LNCAP (cell line): ENCODE data around the gene FHL2.

Experiments used
- TF ChIP-seq, protein P1 (sequence below): fragments of 450-650 bp; IDR thresholded peaks from 2 replicates; pipeline ENCODE4 v1.5.1; 2017; ENCODE audit warnings: mild to moderate bottlenecking

FHL2 gene

GRCh38 chr2:105387225-105387624 lies 11.6 kb downstream of the FHL2 start:
- TF ChIP-seq, protein P1, sequence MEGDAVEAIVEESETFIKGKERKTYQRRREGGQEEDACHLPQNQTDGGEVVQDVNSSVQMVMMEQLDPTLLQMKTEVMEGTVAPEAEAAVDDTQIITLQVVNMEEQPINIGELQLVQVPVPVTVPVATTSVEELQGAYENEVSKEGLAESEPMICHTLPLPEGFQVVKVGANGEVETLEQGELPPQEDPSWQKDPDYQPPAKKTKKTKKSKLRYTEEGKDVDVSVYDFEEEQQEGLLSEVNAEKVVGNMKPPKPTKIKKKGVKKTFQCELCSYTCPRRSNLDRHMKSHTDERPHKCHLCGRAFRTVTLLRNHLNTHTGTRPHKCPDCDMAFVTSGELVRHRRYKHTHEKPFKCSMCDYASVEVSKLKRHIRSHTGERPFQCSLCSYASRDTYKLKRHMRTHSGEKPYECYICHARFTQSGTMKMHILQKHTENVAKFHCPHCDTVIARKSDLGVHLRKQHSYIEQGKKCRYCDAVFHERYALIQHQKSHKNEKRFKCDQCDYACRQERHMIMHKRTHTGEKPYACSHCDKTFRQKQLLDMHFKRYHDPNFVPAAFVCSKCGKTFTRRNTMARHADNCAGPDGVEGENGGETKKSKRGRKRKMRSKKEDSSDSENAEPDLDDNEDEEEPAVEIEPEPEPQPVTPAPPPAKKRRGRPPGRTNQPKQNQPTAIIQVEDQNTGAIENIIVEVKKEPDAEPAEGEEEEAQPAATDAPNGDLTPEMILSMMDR = no peak

DNA sequence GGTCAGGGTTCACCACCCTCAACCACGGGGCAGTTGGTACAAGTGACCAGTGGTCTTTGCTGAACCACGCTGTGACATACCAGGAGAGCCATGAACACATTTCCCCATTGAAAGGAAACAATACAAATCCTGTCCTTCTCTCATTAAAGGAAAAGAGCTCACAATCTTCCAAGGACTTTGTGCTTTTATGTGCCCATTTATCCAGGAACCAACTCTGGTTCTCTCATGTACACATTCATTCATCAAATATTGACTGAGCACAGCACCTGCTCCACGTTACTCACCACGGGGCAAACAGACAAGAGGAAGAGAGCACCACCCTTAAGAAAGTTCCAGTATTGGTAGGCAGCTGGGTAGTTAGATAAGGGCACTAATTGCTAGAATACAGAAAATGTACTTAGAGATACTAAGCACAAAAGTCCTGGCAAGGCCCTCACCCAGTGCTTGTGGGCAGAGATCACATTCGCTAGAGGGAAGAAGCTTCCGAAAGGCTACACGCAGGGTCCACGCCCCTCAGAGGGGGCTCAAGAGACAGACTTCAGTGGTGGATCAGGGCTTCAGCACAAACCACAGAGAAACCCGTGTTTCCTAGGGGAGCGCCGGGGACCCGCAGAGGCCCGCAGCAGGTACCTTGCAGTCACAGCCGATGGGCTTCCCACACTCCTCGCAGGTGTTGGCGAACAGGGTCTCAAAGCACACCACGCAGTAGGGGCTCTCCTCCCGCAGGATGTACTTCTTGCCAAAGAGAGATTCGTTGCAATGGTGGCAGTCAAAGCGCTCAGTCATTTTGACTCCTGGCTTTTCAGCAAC lies 12.9 kb downstream of the FHL2 start:
- TF ChIP-seq, protein P1 = no peak

DNA sequence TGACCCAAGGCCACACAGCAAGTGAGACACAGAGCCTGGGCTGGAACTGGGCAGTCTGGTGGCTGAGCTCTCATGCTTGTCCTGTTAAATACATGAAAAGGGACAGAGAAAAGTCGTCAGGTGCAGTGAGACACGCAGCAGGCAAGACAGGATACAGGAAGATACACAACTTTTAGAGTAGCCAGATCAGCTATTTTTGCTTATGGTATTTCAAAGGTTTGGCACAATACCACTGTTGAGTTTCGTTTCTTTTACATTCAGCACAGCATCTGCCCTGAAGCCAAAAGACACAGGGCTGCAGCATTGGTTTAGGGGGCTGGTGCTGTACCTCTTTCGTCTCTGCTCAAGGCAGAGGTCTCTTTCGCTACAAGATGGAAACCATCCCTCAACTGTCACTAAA lies 14.0 kb downstream of the FHL2 start:
- TF ChIP-seq, protein P1 = no peak

DNA sequence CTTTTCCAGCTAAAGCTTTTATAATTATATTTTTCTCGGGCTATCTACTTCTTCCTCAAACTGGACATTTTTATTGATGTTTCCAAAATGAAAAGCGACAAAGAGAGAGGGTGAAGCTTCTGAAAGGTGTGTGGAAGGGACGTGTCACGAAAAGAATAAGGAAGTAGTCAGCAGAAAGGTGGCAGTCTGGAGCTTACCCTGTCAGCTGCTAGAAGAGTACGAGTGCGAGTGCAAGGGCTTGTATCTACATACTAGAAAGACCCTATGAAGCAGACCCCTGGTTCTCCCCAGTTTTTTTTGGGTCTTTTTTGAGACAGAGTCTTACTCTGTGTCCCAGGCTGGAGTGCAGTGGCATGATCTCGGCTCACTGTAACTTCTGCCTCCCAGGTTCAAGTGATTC lies 14.6 kb downstream of the FHL2 start:
- TF ChIP-seq, protein P1 = no peak

DNA sequence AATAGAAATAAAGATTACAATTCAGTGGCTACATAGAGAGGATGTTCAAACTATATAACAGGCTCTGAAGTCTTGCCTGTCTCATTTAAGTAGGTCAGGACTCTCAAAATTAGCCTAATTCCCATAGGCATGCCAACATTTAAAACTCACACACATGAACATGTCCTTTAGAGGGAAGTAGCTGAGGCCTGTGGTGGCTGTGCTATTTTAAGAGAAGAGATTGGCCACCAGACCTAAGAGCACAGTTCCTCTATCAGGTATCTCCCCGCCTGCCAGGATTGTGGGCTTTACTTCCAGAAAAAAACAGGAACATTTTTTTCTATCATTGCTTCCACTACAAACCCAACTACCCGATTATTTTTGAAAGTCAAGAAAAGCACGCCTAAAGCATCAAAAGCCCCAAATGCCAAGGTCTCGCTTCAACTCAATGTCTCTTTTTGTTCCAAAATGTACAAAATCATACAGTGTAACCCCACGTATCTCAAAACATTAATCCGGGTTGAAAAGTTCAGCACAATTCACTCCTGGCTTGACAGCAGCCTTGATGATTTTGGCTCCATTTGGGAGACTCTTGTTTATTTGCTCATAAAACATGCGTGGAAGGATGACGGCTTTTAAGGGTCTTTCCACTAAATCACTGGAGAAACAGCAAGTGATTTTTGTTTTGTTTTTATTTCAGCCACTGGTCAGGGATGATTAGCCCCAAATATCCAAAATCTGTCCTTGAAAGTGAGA lies 15.3 kb downstream of the FHL2 start:
- TF ChIP-seq, protein P1 = no peak

DNA sequence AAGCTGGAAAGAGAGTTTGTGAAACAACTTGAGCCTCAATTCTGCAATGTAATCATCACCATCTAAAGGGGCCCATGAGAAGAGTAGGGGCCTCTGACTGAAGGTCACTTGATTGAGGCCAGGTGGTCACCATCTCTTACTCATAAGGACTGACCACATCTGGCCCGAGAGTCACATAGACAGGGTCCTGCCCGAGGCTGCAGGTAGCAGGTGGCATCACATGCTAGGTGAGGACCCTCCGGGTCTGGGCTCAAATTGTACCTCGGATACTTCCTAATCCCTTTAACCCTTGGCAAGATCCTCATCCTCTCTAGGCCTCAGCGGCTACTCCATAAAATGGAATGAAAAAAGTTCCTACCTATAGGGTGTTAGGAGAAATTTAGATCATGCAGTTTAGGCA lies 16.7 kb downstream of the FHL2 start:
- TF ChIP-seq, protein P1 = no peak

DNA sequence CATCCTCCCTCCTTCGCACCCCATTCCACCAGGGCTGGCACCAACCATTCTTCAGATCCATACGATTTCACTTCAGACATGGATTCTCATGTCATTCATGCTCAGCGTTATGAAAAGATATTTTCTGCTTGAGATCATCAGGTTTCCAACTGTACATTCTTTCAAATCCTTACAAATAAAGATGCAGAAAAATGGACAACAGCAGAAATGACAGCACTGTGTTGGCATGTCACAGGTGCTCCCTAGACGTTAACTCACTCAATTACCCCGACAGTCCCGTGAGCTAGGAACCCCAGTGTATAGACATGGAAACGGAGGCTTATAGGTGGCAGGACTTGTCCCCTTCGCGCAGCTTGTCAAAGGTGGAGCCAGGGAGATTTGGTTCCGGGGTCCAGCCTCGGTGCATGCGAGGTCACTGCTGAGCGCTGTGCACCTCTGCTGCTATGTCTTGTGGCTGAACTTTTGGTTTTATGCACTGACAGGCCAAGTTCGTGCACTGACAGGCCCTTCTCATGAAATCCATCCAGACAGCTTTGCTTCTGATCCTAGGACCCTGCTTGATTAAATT lies 17.7 kb downstream of the FHL2 start:
- TF ChIP-seq, protein P1 = no peak
